Stimulated activated CD8-positive, alpha-beta memory T cell treated with anti-CD3 and anti-CD28 coated beads, Interleukin-2, amount 100 ng/mL, for 48 hours (primary cell): ENCODE results near the gene TRPM4.
"Not testable (repeated sequence)": the region's sequence is repeated elsewhere in the genome, so short reads cannot be mapped to it uniquely, and the experiment has no call there.

ENCODE experiments used
- DNase-seq, 2 donors: peaks; one replicate each; pipeline ENCODE4 v3.0.0-alpha.2; 2020; ENCODE audit warnings: low read depth in 2 of 2

The TRPM4 gene

GRCh38 chr19:49151267-49152118, 6.1 kb upstream of the TRPM4 start:
- DNase-seq = peak in 1 of 2 donors; percentile 30

GRCh38 chr19:49152119-49152550, 5.5 kb upstream of the TRPM4 start:
- no peak for DNase-seq

- no peak for DNase-seq
These were observed 4.3 kb upstream of the TRPM4 start for GRCh38 chr19:49153167-49153809.

- DNase-seq = no peak
These were observed 3.3 kb upstream of the TRPM4 start for GRCh38 chr19:49154279-49154678.

GRCh38 chr19:49155005-49155819, 2.4 kb upstream of the TRPM4 start, which contains the start of gene HRC:
HRC (minus strand) TSS chr19:49155396; CDS start chr19:49155237, 159 bp downstream.
- no peak for DNase-seq

GRCh38 chr19:49155820-49156346, 1.7 kb upstream of the TRPM4 start:
- no peak for DNase-seq

- no peak for DNase-seq
These were observed 3.0 kb downstream of the TRPM4 start for GRCh38 chr19:49160450-49161189.

- DNase-seq = no peak
These were observed 4.4 kb downstream of the TRPM4 start for GRCh38 chr19:49161987-49162386.

- DNase-seq = no peak
These were observed 7.6 kb downstream of the TRPM4 start for GRCh38 chr19:49165111-49165750.

GRCh38 chr19:49165865-49166301, 8.3 kb downstream of the TRPM4 start:
- no peak for DNase-seq

GRCh38 chr19:49167857-49168409, 10.3 kb downstream of the TRPM4 start:
- DNase-seq = no peak

- no peak for DNase-seq
These were observed 10.8 kb downstream of the TRPM4 start for GRCh38 chr19:49168421-49168820.

- no peak for DNase-seq
These were observed 15.6 kb downstream of the TRPM4 start for GRCh38 chr19:49173198-49173597.

GRCh38 chr19:49180659-49181058, 23.1 kb downstream of the TRPM4 start:
- DNase-seq = no peak

GRCh38 chr19:49182010-49182847, 24.6 kb downstream of the TRPM4 start:
- DNase-seq = not testable (repeated sequence)

- DNase-seq = no peak
These were observed 25.3 kb downstream of the TRPM4 start for GRCh38 chr19:49182848-49183375.

GRCh38 chr19:49186108-49186507, 28.5 kb downstream of the TRPM4 start:
- no peak for DNase-seq

- DNase-seq = no peak
These were observed 31.1 kb downstream of the TRPM4 start for GRCh38 chr19:49188626-49189200.

- DNase-seq = no peak
These were observed 31.7 kb downstream of the TRPM4 start for GRCh38 chr19:49189259-49189658.
